ENCODE measurements around the gene MADD. TPM values are rescaled to one million over a fixed set of nuclear protein-coding genes. Genes with fewer than 3 reads are reported as not detected.

The MADD gene
- total RNA-seq, 2 donors from 2014 or later: 22.8 to 41.2 TPM

- intact Hi-C loops (cut with DNase I): no loop called here
- no peak for TF ChIP-seq CTCF (IDR thresholded peaks at IDR 0.05)
- TF ChIP-seq POLR2A (IDR thresholded peaks at IDR 0.05): no peak
- no peak for DNase-seq
- Histone ChIP-seq H3K4me3 (no peak overlapping the region), H3K4me1 (peaks cover 24% of the 10 kb centered on the region), H3K27ac (no peak overlapping the region), H3K36me3 (replicated peaks in 1 of 2; ENCODE audit: insufficient read depth in 1 of 2, low read depth in 2 of 2) (no peaks in the 10 kb centered on the region), H3K9me3 (no peaks in the 10 kb centered on the region), H3K27me3 (no peaks in the 10 kb centered on the region)
- WGBS, 2 donors: 75 to 89% methylated on average over 1 of the region's 1 CpG
- no peak for ATAC-seq
Measured at GRCh38 chr11:47356998-47357329, 87.0 kb downstream of the MADD start.

GRCh38 chr11:47357985-47358730 lies 88.2 kb downstream of the MADD start:
- ATAC-seq: no peak
- 73 to 77% methylated on average over 6 of the region's 6 CpGs for WGBS, 2 donors
- Histone ChIP-seq H3K36me3 (replicated peaks in 1 of 2; ENCODE audit: insufficient read depth in 1 of 2, low read depth in 2 of 2) (no peaks in the 10 kb centered on the region), H3K4me3 (no peak overlapping the region), H3K4me1 (peaks cover 13% of the 10 kb centered on the region), H3K27ac (no peak overlapping the region), H3K27me3 (no peaks in the 10 kb centered on the region), H3K9me3 (no peaks in the 10 kb centered on the region)
- no peak for DNase-seq
- TF ChIP-seq CTCF (IDR thresholded peaks at IDR 0.05) (no peak), POLR2A (IDR thresholded peaks at IDR 0.05) (no peak)
- intact Hi-C loops (cut with DNase I): no loop called here

- TF ChIP-seq POLR2A (IDR thresholded peaks at IDR 0.05): no peak
- no peak for TF ChIP-seq CTCF (IDR thresholded peaks at IDR 0.05)
- intact Hi-C loops (cut with DNase I): no loop called here
- 60 to 67% methylated on average over 5 to 14 of the region's 14 CpGs for WGBS, 2 donors
- Histone ChIP-seq H3K36me3 (replicated peaks in 1 of 2; ENCODE audit: insufficient read depth in 1 of 2, low read depth in 2 of 2) (no peaks in the 10 kb centered on the region), H3K9me3 (no peaks in the 10 kb centered on the region), H3K27me3 (no peaks in the 10 kb centered on the region), H3K27ac (no peak overlapping the region), H3K4me1 (peaks cover 13% of the 10 kb centered on the region), H3K4me3 (no peak overlapping the region)
- ATAC-seq: no peak
- DNase-seq: no peak
Measured at GRCh38 chr11:47358731-47359051, 88.8 kb downstream of the MADD start.

- no peak overlapping the region for H3K27ac ChIP-seq
- ATAC-seq: no peak
- TF ChIP-seq CTCF (IDR thresholded peaks at IDR 0.05): no peak
- no peak for TF ChIP-seq POLR2A (IDR thresholded peaks at IDR 0.05)
- no peaks in the 10 kb centered on the region for H3K27me3 ChIP-seq
- H3K9me3 ChIP-seq: no peaks in the 10 kb centered on the region
- intact Hi-C loops (cut with DNase I): no loop called here
- WGBS, 2 donors: 67 to 79% methylated on average over 7 of the region's 7 CpGs
- H3K36me3 ChIP-seq (replicated peaks in 1 of 2; ENCODE audit: insufficient read depth in 1 of 2, low read depth in 2 of 2): no peaks in the 10 kb centered on the region
- no peak overlapping the region for H3K4me3 ChIP-seq
- DNase-seq: no peak
- peaks cover 13% of the 10 kb centered on the region for H3K4me1 ChIP-seq
Measured at GRCh38 chr11:47359162-47359561, 89.2 kb downstream of the MADD start.

- no peak for TF ChIP-seq POLR2A (IDR thresholded peaks at IDR 0.05)
- no peak for TF ChIP-seq CTCF (IDR thresholded peaks at IDR 0.05)
- Histone ChIP-seq H3K4me1 (peaks cover 12% of the 10 kb centered on the region), H3K4me3 (no peak overlapping the region), H3K27ac (no peak overlapping the region), H3K9me3 (no peaks in the 10 kb centered on the region), H3K36me3 (replicated peaks in 1 of 2; ENCODE audit: insufficient read depth in 1 of 2, low read depth in 2 of 2) (no peaks in the 10 kb centered on the region), H3K27me3 (no peaks in the 10 kb centered on the region)
- intact Hi-C loops (cut with DNase I): no loop called here
- ATAC-seq (no peak), DNase-seq (no peak)
- 76 to 77% methylated on average over 10 to 17 of the region's 17 CpGs for WGBS, 2 donors
Measured at GRCh38 chr11:47359586-47359985, 89.7 kb downstream of the MADD start.
